ENCODE measurements around the gene IL4R. TPM values are rescaled to one million over a fixed set of nuclear protein-coding genes. Genes with fewer than 3 reads are reported as not detected.

IL4R gene
- total and polyA plus RNA-seq, 4 donors: 15.5 to 61.9 (median 29.9) TPM

DNA sequence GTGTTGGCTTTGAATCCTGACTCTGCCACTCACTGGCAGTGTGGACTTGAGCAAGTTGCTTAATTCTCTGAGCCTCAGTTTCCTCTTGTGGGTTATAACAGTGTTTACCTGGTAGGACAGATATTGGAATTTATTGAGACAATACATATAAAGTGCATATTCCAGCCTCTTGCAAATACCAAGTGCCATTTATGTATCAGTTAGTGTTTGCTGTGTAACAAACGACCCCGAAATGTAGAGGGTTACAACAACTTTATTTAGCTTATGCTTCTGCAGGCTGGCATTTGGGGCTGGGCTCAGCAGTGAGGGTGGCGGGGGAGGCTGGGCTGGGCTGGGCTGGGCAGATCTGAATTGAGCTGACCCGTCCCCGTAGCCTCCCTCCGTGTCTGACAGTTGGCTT is 45.8 kb downstream of the IL4R start:
- TF ChIP-seq ZBTB33 (IDR thresholded peaks at IDR 0.05) (no peak), HNF4A (conservative IDR thresholded peaks at IDR 0.05) (no peak), FOXA2 (IDR thresholded peaks at IDR 0.05) (no peak), GABPA (IDR thresholded peaks at IDR 0.05 in 1 of 2, conservative IDR thresholded peaks at IDR 0.05 in 1 of 2) (no peak), RXRA (IDR thresholded peaks at IDR 0.05) (no peak), FOXA1 (IDR thresholded peaks at IDR 0.05) (no peak), EGR1 (IDR thresholded peaks at IDR 0.05; ENCODE audit: low read depth in 2 of 2) (no peak), NR2F2 (IDR thresholded peaks at IDR 0.05) (no peak), JUND (IDR thresholded peaks at IDR 0.05) (no peak), HNF4G (IDR thresholded peaks at IDR 0.05) (no peak), SP1 (IDR thresholded peaks at IDR 0.05) (no peak), RAD21 (IDR thresholded peaks at IDR 0.05) (no peak)
- TF ChIP-seq, protein P1, sequence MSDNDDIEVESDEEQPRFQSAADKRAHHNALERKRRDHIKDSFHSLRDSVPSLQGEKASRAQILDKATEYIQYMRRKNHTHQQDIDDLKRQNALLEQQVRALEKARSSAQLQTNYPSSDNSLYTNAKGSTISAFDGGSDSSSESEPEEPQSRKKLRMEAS (IDR thresholded peaks at IDR 0.05): no peak
- TF ChIP-seq, protein P2, sequence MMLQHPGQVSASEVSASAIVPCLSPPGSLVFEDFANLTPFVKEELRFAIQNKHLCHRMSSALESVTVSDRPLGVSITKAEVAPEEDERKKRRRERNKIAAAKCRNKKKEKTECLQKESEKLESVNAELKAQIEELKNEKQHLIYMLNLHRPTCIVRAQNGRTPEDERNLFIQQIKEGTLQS (IDR thresholded peaks at IDR 0.05): no peak
- Histone ChIP-seq H3K4me1 (ENCODE audit: control insufficient read depth in 4 of 4, insufficient read depth in 4 of 4, low read length in 3 of 4) (peaks cover 10 to 26% (median 20%) of the 10 kb centered on the region in 4 donors), H3K9me3 (ENCODE audit: control insufficient read depth in 4 of 4, low read length in 3 of 4) (no peaks in the 10 kb centered on the region), H3K27ac (ENCODE audit: low read depth in 1 of 2, low read length in 2 of 2) (peak overlapping the region in 1 of 2 donors; percentile 12), H3K9ac (ENCODE audit: low read depth in 1 of 2, low read length in 2 of 2) (no peak overlapping the region), H3K36me3 (ENCODE audit: control insufficient read depth in 4 of 4, insufficient read depth in 3 of 4, low read depth in 1 of 4, low read length in 3 of 4) (peaks cover 19 to 67% (median 60%) of the 10 kb centered on the region in 4 donors), H3K4me3 (ENCODE audit: low read depth in 1 of 3, low read length in 3 of 3) (no peak overlapping the region), H3K27me3 (ENCODE audit: control insufficient read depth in 4 of 4, insufficient read depth in 4 of 4, low read length in 3 of 4) (no peaks in the 10 kb centered on the region)
- DNase-seq (ENCODE audit: low spot score): no peak
- 89% methylated on average over 6 of the region's 6 CpGs for WGBS

- H3K27ac ChIP-seq (ENCODE audit: low read depth in 1 of 2, low read length in 2 of 2): no peak overlapping the region
- no peaks in the 10 kb centered on the region for H3K9me3 ChIP-seq (ENCODE audit: control insufficient read depth in 4 of 4, low read length in 3 of 4)
- H3K27me3 ChIP-seq (ENCODE audit: control insufficient read depth in 4 of 4, insufficient read depth in 4 of 4, low read length in 3 of 4): no peaks in the 10 kb centered on the region
- DNase-seq (ENCODE audit: low spot score): no peak
- no peak overlapping the region for H3K4me3 ChIP-seq (ENCODE audit: low read depth in 1 of 3, low read length in 3 of 3)
- H3K9ac ChIP-seq (ENCODE audit: low read depth in 1 of 2, low read length in 2 of 2): no peak overlapping the region
- H3K36me3 ChIP-seq (ENCODE audit: control insufficient read depth in 4 of 4, insufficient read depth in 3 of 4, low read depth in 1 of 4, low read length in 3 of 4): peaks cover 16 to 46% (median 41%) of the 10 kb centered on the region in 4 donors
- no peak for TF ChIP-seq EGR1 (IDR thresholded peaks at IDR 0.05; ENCODE audit: low read depth in 2 of 2)
- TF ChIP-seq HNF4A (conservative IDR thresholded peaks at IDR 0.05): no peak
- TF ChIP-seq, protein P2 (IDR thresholded peaks at IDR 0.05): no peak
- no peak for TF ChIP-seq CTCF (IDR thresholded peaks at IDR 0.05; ENCODE audit: low read depth, low read length, missing input control)
- TF ChIP-seq REST (IDR thresholded peaks at IDR 0.05): no peak
- no peak for TF ChIP-seq GABPA (IDR thresholded peaks at IDR 0.05 in 1 of 2, conservative IDR thresholded peaks at IDR 0.05 in 1 of 2)
- no peak for TF ChIP-seq ZBTB33 (IDR thresholded peaks at IDR 0.05)
- TF ChIP-seq, protein P1 (IDR thresholded peaks at IDR 0.05): no peak
- TF ChIP-seq RXRA (IDR thresholded peaks at IDR 0.05): no peak
- TF ChIP-seq HNF4G (IDR thresholded peaks at IDR 0.05): no peak
- no peak for TF ChIP-seq NR2F2 (IDR thresholded peaks at IDR 0.05)
- no peak for TF ChIP-seq JUND (IDR thresholded peaks at IDR 0.05)
- TF ChIP-seq TAF1 (conservative IDR thresholded peaks at IDR 0.05): no peak
- no peak for TF ChIP-seq FOXA2 (IDR thresholded peaks at IDR 0.05)
- H3K4me1 ChIP-seq (ENCODE audit: control insufficient read depth in 4 of 4, insufficient read depth in 4 of 4, low read length in 3 of 4): peaks cover 14 to 38% (median 31%) of the 10 kb centered on the region in 4 donors
- WGBS: 92% methylated on average over 3 of the region's 3 CpGs
Observed at GRCh38 chr16:27361987-27362386, 48.2 kb downstream of the IL4R start.
